ENCODE data around the gene LMF2.

The LMF2 gene

DNA sequence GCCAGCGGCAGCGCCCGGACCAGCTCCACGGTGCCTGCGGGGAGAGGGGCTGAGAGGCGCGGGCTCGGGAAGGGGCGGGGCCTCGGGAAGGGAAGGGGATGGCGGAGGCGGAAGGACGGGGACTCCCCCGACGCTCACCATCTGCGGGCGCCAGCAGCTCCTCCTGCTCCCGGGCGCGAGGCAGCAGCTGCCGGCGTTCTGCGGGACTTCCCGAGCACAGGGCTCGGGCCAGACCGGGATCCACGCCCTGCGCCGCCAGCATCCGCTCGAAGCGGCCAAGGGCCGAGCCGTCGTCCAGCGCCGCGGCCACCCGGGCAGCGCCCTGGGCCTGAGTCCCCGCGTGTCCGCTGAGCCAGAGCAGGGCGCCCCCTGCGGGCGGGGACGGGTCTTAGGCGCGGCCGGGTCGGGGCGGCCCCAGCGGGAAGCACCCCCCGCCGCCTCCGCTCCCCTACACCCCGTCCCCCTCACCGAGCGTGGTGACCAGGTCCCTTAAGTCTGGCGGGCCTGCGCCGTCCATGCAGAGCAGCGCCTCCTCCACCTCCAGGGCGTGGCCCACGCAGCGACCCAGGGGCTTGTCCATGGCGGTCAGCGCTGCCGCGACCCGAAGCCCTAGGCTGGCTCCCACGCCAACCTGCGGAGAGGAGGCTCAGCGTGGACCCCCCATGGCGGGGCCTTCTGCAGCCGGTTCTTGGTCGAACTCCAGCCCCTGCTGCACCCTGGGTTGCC lies 18.8 kb upstream of the LMF2 start:
- H3K36me3 ChIP-seq (ENCODE audit: control insufficient read depth, insufficient read depth, low read length): no peaks in the 10 kb centered on the region
- peak overlapping the region; percentile 74 for H2AFZ ChIP-seq
- peak overlapping the region; percentile 95 for H3K4me2 ChIP-seq (ENCODE audit: low read length)
- H3K9me3 ChIP-seq (ENCODE audit: control insufficient read depth, low read length): no peaks in the 10 kb centered on the region
- no peaks in the 10 kb centered on the region for H3K27me3 ChIP-seq (ENCODE audit: control insufficient read depth, insufficient read depth, low read length)
- no peaks in the 10 kb centered on the region for H3K79me2 ChIP-seq
- H3K9ac ChIP-seq: no peak overlapping the region
- TF ChIP-seq, protein P1, sequence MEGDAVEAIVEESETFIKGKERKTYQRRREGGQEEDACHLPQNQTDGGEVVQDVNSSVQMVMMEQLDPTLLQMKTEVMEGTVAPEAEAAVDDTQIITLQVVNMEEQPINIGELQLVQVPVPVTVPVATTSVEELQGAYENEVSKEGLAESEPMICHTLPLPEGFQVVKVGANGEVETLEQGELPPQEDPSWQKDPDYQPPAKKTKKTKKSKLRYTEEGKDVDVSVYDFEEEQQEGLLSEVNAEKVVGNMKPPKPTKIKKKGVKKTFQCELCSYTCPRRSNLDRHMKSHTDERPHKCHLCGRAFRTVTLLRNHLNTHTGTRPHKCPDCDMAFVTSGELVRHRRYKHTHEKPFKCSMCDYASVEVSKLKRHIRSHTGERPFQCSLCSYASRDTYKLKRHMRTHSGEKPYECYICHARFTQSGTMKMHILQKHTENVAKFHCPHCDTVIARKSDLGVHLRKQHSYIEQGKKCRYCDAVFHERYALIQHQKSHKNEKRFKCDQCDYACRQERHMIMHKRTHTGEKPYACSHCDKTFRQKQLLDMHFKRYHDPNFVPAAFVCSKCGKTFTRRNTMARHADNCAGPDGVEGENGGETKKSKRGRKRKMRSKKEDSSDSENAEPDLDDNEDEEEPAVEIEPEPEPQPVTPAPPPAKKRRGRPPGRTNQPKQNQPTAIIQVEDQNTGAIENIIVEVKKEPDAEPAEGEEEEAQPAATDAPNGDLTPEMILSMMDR (IDR thresholded peaks at IDR 0.05): peak; percentile 43
- H3K27ac ChIP-seq: peak overlapping the region; percentile 95
- H3K4me1 ChIP-seq: peaks cover 4% of the 10 kb centered on the region
- H3K4me3 ChIP-seq (ENCODE audit: low read depth, low read length): peak overlapping the region; percentile 81

DNA sequence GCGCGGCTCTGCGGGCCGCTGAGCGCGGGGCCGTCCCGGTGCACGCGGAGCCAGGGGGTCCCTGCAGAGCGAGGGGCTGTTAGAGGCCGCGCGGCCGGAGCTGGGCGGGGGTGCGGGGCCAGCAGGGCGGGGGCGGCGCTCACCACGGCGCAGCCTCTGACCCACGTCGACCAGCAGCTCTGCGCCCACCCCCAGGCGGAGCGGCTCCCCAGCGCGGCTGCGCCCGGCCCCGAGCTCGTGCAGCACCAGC lies 18.3 kb upstream of the LMF2 start:
- peaks cover 4% of the 10 kb centered on the region for H3K4me1 ChIP-seq
- H3K27me3 ChIP-seq (ENCODE audit: control insufficient read depth, insufficient read depth, low read length): no peaks in the 10 kb centered on the region
- peak overlapping the region; percentile 95 for H3K4me2 ChIP-seq (ENCODE audit: low read length)
- no peaks in the 10 kb centered on the region for H3K9me3 ChIP-seq (ENCODE audit: control insufficient read depth, low read length)
- no peaks in the 10 kb centered on the region for H3K79me2 ChIP-seq
- H3K36me3 ChIP-seq (ENCODE audit: control insufficient read depth, insufficient read depth, low read length): no peaks in the 10 kb centered on the region
- no peak overlapping the region for H3K9ac ChIP-seq
- H2AFZ ChIP-seq: peak overlapping the region; percentile 74
- TF ChIP-seq, protein P1 (IDR thresholded peaks at IDR 0.05): no peak
- H3K27ac ChIP-seq: peak overlapping the region; percentile 95
- H3K4me3 ChIP-seq (ENCODE audit: low read depth, low read length): peak overlapping the region; percentile 81

DNA sequence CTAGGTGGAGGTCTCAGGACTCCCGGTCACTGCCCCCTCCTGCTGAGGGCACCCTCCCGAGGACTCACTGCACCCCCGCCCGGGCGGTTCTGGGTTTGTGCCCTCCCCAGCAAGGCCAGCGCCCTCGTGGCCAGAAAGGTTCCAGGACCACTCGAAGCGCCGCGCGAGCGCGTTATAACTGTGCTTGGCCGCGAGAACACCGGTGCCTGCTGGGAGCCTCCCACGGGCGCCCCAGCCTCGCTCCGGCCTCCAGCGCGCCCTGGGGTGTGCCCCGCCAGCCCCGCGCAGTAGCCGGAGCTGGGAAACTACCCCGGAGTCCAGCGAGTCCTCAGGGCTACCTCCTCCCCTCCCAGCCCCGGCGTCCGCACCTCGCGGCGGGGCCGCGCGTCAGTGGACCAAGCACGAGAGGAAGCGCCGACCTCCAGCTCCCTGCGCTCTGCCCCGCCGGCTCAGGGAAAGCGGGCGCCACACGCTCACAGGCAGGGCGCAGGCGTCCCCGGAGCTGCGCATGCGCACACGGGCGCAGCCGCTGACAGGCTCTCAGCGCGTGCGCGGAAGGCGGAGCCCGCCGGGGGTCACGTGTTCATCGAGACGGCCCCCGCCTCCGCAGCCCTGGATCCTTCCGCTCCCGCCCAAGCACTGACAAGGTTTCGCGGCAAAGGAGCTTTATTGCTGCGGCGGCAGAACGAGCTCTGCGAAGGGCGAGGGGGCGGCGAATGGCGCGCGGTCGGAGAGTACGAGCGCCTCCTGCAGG lies 17.8 kb upstream of the LMF2 start, which contains the start of gene SCO2:
SCO2 (minus strand) TSS at position 495 of the 754 bp plus-strand sequence. CDS start 1,187 bp downstream, outside the sequence.
- H3K9ac ChIP-seq: no peak within 1 kb of the TSS
- H3K27ac ChIP-seq: peak within 1 kb of the TSS; percentile 95
- H3K79me2 ChIP-seq: no peaks in the 10 kb centered on the region
- peaks cover 4% of the 10 kb centered on the region for H3K4me1 ChIP-seq
- no peaks in the 10 kb centered on the region for H3K9me3 ChIP-seq (ENCODE audit: control insufficient read depth, low read length)
- no peaks in the 10 kb centered on the region for H3K36me3 ChIP-seq (ENCODE audit: control insufficient read depth, insufficient read depth, low read length)
- no peaks in the 10 kb centered on the region for H3K27me3 ChIP-seq (ENCODE audit: control insufficient read depth, insufficient read depth, low read length)
- TF ChIP-seq, protein P1 (IDR thresholded peaks at IDR 0.05): peak; percentile 26
- H3K4me2 ChIP-seq (ENCODE audit: low read length): peak within 1 kb of the TSS; percentile 95
- H2AFZ ChIP-seq: peak within 1 kb of the TSS; percentile 74
- H3K4me3 ChIP-seq (ENCODE audit: low read depth, low read length): peak within 1 kb of the TSS; percentile 81

DNA sequence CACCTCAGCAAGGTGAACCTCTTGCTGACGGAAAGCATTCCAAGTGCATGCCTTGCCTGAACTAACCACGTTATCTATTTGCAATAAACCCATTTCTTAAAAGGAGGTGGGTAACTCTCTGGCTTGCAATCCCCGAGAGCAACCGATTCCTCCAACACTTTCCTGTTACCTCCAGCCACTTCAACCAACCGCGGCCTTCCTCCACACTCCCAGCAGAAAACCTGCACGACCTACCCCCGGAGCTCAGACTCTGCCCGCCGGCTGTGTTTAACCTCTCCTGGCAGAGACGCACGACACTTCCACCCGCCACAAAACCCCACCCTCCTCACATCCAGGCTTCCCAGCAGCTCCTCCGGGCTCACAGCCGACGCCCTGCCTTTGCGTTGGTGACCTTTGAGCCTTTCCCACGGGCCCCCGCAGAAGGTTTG lies 17.2 kb upstream of the LMF2 start:
- H3K27ac ChIP-seq: peak overlapping the region; percentile 95
- H3K4me3 ChIP-seq (ENCODE audit: low read depth, low read length): peak overlapping the region; percentile 81
- peaks cover 4% of the 10 kb centered on the region for H3K4me1 ChIP-seq
- H3K4me2 ChIP-seq (ENCODE audit: low read length): peak overlapping the region; percentile 95
- no peaks in the 10 kb centered on the region for H3K27me3 ChIP-seq (ENCODE audit: control insufficient read depth, insufficient read depth, low read length)
- no peaks in the 10 kb centered on the region for H3K36me3 ChIP-seq (ENCODE audit: control insufficient read depth, insufficient read depth, low read length)
- peak overlapping the region; percentile 74 for H2AFZ ChIP-seq
- no peak overlapping the region for H3K9ac ChIP-seq
- TF ChIP-seq, protein P1 (IDR thresholded peaks at IDR 0.05): no peak
- no peaks in the 10 kb centered on the region for H3K79me2 ChIP-seq
- no peaks in the 10 kb centered on the region for H3K9me3 ChIP-seq (ENCODE audit: control insufficient read depth, low read length)

Measured in parathyroid adenoma (tissue), 2 donors.